HepG2 (cell line): ENCODE results near the gene FAR1. TPM values are rescaled to one million over a fixed set of nuclear protein-coding genes. Genes with fewer than 3 reads are reported as not detected.

Source experiments
- ATAC-seq: fragments of 200-7000 bp; cut with Tn5 transposase; 3 replicates; pipeline ENCODE4 v1.9.1; 2020; ENCODE audit warnings: mild to moderate bottlenecking, moderate library complexity
- BruUV-seq: library from RNA; stranded (reverse); fragments of 400-500 nt; replicated peaks from 2 replicates; lab custom pipeline; 2021; lab: Mats Ljungman, UMichigan
- CTCF ChIA-PET: fragments of 300-600 bp; formaldehyde crosslinking; extraction: SDS; loops from one replicate; lab custom pipeline; 2021; ENCODE audit warnings: low total read pairs, inconsistent platforms, low intra/inter-chr PET ratio; lab: Yijun Ruan, JAX
- POLR2A ChIA-PET: fragments of 350-600 bp; sonication (Branson Sonifier 250); formaldehyde crosslinking; loops from one replicate; lab custom pipeline; 2020; ENCODE audit warnings: antibody characterized with exemption, inconsistent platforms; lab: Yijun Ruan, JAX
- DNase-seq: peaks from one replicate; pipeline ENCODE4 v3.0.0-alpha.2; 2015; ENCODE audit warnings: low spot score
- FAIRE-seq: peaks from 3 replicates; lab custom pipeline; 2011; peaks lifted over from hg19 to GRCh38; lab: Jason Lieb, UNC
- H2AFZ ChIP-seq: one replicate; pipeline ENCODE4 v1.6.1; 2011; ENCODE audit warnings: low read length, inconsistent platforms
- H3K27ac ChIP-seq: fragments of 300-600 bp; 3 replicates; pipeline ENCODE4 v1.8.0; 2011; ENCODE audit warnings: mixed run types, mild to moderate bottlenecking, mixed read lengths, low read length, inconsistent platforms; ENCODE audit not compliant: insufficient read depth; ENCODE audit errors: extremely low read length
- H3K27me3 ChIP-seq, 2 experiments: fragments of 200-600 bp in 1 of 2; 2 replicates in 1 of 2; 3 replicates in 1 of 2; pipeline versions ENCODE4 v1.6.0 to v1.8.0; 2011; ENCODE audit warnings: low read length in 2 of 2, mild to moderate bottlenecking in 2 of 2, moderate library complexity in 2 of 2, inconsistent platforms in 1 of 2; ENCODE audit not compliant: insufficient read depth in 2 of 2, control insufficient read depth in 1 of 2
- H3K36me3 ChIP-seq, 2 experiments: fragments of 200-600 bp in 1 of 2; replicated peaks in 1 of 2; 2 replicates in 1 of 2; 3 replicates in 1 of 2; pipeline versions ENCODE4 v1.5.1 to v1.8.0; 2011; ENCODE audit warnings: low read length in 2 of 2, inconsistent platforms in 1 of 2; ENCODE audit not compliant: insufficient read depth in 2 of 2, control insufficient read depth in 1 of 2
- H3K4me1 ChIP-seq: 2 replicates; pipeline ENCODE4 v1.5.1; 2012; ENCODE audit warnings: low read length, inconsistent platforms; ENCODE audit not compliant: insufficient read depth
- H3K4me2 ChIP-seq: 2 replicates; pipeline ENCODE4 v1.6.0; 2011; ENCODE audit warnings: low read depth, low read length, inconsistent platforms
- H3K4me3 ChIP-seq, 3 experiments: fragments of 200-600 bp in 1 of 3; sonication (generic), shearing (Covaris generic) in 1 of 3; replicated peaks in 1 of 3; 2 replicates each; pipeline ENCODE4 v1.5.1; 2011 to 2016; ENCODE audit warnings: low read length in 3 of 3, inconsistent platforms in 2 of 3, low read depth in 2 of 3, mild to moderate bottlenecking in 2 of 3, control low read depth in 1 of 3, mixed read lengths in 1 of 3; ENCODE audit not compliant: insufficient read depth in 1 of 3
- H3K79me2 ChIP-seq: one replicate; pipeline ENCODE4 v1.6.1; 2011; ENCODE audit warnings: low read length, inconsistent platforms; ENCODE audit not compliant: insufficient read depth
- H3K9ac ChIP-seq: 2 replicates; pipeline ENCODE4 v1.6.0; 2011; ENCODE audit warnings: mild to moderate bottlenecking, low read depth, low read length, inconsistent platforms; ENCODE audit not compliant: insufficient read depth
- H3K9me3 ChIP-seq: 2 replicates; pipeline ENCODE4 v1.5.1; 2012; ENCODE audit warnings: mild to moderate bottlenecking, low read length
- H4K20me1 ChIP-seq: 2 replicates; pipeline ENCODE4 v1.6.0; 2011; ENCODE audit warnings: inconsistent platforms, mild to moderate bottlenecking, low read length, moderate library complexity; ENCODE audit not compliant: insufficient read depth
- AHR ChIP-seq: IDR thresholded peaks from 2 replicates; pipeline ENCODE4 v1.6.1; 2018; ENCODE audit warnings: missing genetic modification reagents, missing compliant biosample characterization
- ATAD3A ChIP-seq: sonication (generic); formaldehyde crosslinking; IDR thresholded peaks from 2 replicates; pipeline ENCODE4 v1.4.0; 2020; ENCODE audit warnings: missing genetic modification reagents
- HNF4A ChIP-seq: sonication (generic); formaldehyde crosslinking; IDR thresholded peaks from 2 replicates; pipeline ENCODE4 v1.4.0; 2020; ENCODE audit warnings: missing genetic modification reagents
- MAFK ChIP-seq, 2 experiments: IDR thresholded peaks in 1 of 2; conservative IDR thresholded peaks in 1 of 2; 2 replicates each; pipeline ENCODE4 v1.6.1; 2011; ENCODE audit warnings: improper control_type of control experiment in 2 of 2, low read length in 2 of 2
- MED1 ChIP-seq: sonication (generic); formaldehyde crosslinking; IDR thresholded peaks from 2 replicates; pipeline ENCODE4 v1.4.0; 2020; ENCODE audit warnings: missing genetic modification reagents
- SALL1 ChIP-seq: sonication (generic); formaldehyde crosslinking; IDR thresholded peaks from 2 replicates; pipeline ENCODE4 v1.8.0; 2022; ENCODE audit warnings: mild to moderate bottlenecking, missing genetic modification reagents
- XRCC5 ChIP-seq: fragments of 200-400 bp; formaldehyde crosslinking; optimal IDR thresholded peaks from 2 replicates; pipeline ENCODE3; 2017; ENCODE audit warnings: mild to moderate bottlenecking, low read length
- ZBTB3 ChIP-seq: sonication (generic); formaldehyde crosslinking; IDR thresholded peaks from 2 replicates; pipeline ENCODE4 v1.4.0; 2020; ENCODE audit warnings: low read depth, mild to moderate bottlenecking, moderate library complexity, missing genetic modification reagents, borderline replicate concordance
- ZNF33A ChIP-seq: sonication (generic); formaldehyde crosslinking; IDR thresholded peaks from 2 replicates; pipeline ENCODE4 v1.5.1; 2020; ENCODE audit warnings: missing genetic modification reagents, mild to moderate bottlenecking, moderate library complexity, borderline replicate concordance
- ZNF33B ChIP-seq: sonication (generic); formaldehyde crosslinking; IDR thresholded peaks from 2 replicates; pipeline ENCODE4 v1.5.1; 2020; ENCODE audit warnings: mild to moderate bottlenecking, missing genetic modification reagents
- ZNF614 ChIP-seq: IDR thresholded peaks from 2 replicates; pipeline ENCODE4 v1.6.1; 2018; ENCODE audit warnings: missing biosample characterization, missing genetic modification reagents, inconsistent platforms, borderline replicate concordance
- ZSCAN21 ChIP-seq: sonication (generic); formaldehyde crosslinking; IDR thresholded peaks from 2 replicates; pipeline ENCODE4 v1.8.0; 2022; ENCODE audit warnings: mild to moderate bottlenecking, missing genetic modification reagents, moderate library complexity, borderline replicate concordance
- WGBS: methylation state at CpG from one replicate; pipeline ENCODE4 v1.1.6; 2017; ENCODE audit warnings: low lambda C conversion rate; 5-methylcytosine and 5-hydroxymethylcytosine counted together
- in situ Hi-C: cut with HindIII; loops from 2 replicates; pipeline ENCODE4 v1.10.0; 2017; ENCODE audit warnings: low pct_unique_long_range_greater_than_20kb; ENCODE audit not compliant: extremely low pct_ligation_motif_present
- intact Hi-C: fragments of 100-400 bp; cut with micrococcal nuclease; formaldehyde crosslinking; loops from one replicate; pipeline ENCODE4 v1.10.0; 2022; ENCODE audit not compliant: unreplicated experiment
- polyA plus RNA-seq, 8 experiments: library from polyadenylated mRNA; depleted of rRNA in 3 of 8; stranded (reverse) in 7 of 8; unstranded in 1 of 8; fragments of >200 nt; fragmentation: Illumina TruSeq in 4 of 8; extraction: Trizol in 4 of 8; gene quantifications; 2 replicates each; pipeline versions ENCODE4 v1.2.1 to v1.2.3, GENCODE V29; 2011 to 2016; ENCODE audit warnings: low read depth in 4 of 8, missing spikeins in 1 of 8, mixed read lengths in 1 of 8; ENCODE audit not compliant: insufficient read depth in 1 of 8
- total RNA-seq, 5 experiments: library from RNA; depleted of rRNA; stranded (reverse); fragments of >200 nt; fragmentation: Illumina TruSeq; extraction: Trizol; gene quantifications; 2 replicates each; pipeline ENCODE4 v1.2.3, GENCODE V29; 2016; ENCODE audit warnings: low read depth in 1 of 5
- TF ChIP-seq, protein P1 (sequence below): sonication (generic); formaldehyde crosslinking; IDR thresholded peaks from 2 replicates; pipeline ENCODE4 v1.4.0; 2020; ENCODE audit warnings: low read depth, missing genetic modification reagents
- TF ChIP-seq, protein P2 (sequence below): IDR thresholded peaks from 2 replicates; pipeline ENCODE4 v1.6.1; 2016; ENCODE audit warnings: mild to moderate bottlenecking

FAR1 gene
- total and polyA plus RNA-seq, 2 of the 13 experiments (the other 11 are each of a cell fraction or from before 2014, with no cell fraction given) = 0.40 to 0.95 TPM

DNA sequence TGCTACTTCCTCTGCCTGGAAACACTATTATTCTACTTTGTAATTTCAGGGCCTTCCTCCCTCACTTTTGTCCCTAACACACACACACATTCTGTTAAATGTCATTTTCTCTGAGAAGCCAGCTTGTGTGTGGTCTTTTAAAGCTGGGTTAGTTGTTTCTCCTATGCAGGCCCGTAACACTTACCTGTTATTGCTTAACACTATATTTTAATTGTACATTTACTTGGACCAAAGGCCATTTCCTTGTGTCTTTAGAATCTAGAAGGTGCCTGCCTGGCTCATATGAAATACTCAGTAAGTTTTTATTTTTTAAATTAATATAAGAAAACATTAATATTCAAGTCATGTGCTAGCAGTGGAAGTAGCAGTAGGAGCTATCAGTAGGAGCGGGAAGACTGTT, 30.6 kb downstream of the FAR1 start (continued):
- no peak for TF ChIP-seq SALL1 (CRISPR knock-in tag)

DNA sequence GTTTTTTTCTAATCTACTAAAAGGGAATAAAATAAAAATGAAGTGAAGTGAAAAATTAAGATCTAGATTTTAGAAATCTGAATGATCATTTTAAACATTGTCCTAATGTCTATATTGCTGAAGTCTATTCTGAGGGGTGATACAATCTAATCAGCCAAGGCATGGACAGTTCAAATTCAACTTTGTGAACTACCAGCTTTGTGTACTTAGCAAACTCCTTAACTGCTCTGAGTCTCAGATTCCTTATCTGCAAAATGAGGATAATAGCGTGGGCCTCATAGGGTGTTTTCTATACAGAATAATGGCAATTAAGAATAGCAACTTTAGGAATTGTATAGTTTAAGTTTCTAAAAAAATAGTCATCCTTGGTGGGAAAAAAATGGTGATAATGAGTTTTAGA, 31.4 kb downstream of the FAR1 start:
- no peaks in the 10 kb centered on the region for H3K9me3 ChIP-seq
- ATAC-seq = no peak
- WGBS = 0% methylated on average over 1 of the region's 1 CpG
- FAIRE-seq = no peak
- no peaks in the 10 kb centered on the region for H3K79me2 ChIP-seq
- TF ChIP-seq MAFK (conservative IDR thresholded peaks at IDR 0.05 in 1 of 2, IDR thresholded peaks at IDR 0.05 in 1 of 2; ENCODE audit: low read length in 2 of 2) (no peak), HNF4A (CRISPR knock-in tag) (no peak), ZNF33A (CRISPR knock-in tag) (no peak), ATAD3A (CRISPR knock-in tag) (no peak), ZNF33B (no peak), ZNF614 (CRISPR knock-in tag) (no peak), ZBTB3 (no peak), XRCC5 (no peak), AHR (no peak), MED1 (CRISPR knock-in tag) (no peak), ZSCAN21 (no peak)
- TF ChIP-seq, protein P1, sequence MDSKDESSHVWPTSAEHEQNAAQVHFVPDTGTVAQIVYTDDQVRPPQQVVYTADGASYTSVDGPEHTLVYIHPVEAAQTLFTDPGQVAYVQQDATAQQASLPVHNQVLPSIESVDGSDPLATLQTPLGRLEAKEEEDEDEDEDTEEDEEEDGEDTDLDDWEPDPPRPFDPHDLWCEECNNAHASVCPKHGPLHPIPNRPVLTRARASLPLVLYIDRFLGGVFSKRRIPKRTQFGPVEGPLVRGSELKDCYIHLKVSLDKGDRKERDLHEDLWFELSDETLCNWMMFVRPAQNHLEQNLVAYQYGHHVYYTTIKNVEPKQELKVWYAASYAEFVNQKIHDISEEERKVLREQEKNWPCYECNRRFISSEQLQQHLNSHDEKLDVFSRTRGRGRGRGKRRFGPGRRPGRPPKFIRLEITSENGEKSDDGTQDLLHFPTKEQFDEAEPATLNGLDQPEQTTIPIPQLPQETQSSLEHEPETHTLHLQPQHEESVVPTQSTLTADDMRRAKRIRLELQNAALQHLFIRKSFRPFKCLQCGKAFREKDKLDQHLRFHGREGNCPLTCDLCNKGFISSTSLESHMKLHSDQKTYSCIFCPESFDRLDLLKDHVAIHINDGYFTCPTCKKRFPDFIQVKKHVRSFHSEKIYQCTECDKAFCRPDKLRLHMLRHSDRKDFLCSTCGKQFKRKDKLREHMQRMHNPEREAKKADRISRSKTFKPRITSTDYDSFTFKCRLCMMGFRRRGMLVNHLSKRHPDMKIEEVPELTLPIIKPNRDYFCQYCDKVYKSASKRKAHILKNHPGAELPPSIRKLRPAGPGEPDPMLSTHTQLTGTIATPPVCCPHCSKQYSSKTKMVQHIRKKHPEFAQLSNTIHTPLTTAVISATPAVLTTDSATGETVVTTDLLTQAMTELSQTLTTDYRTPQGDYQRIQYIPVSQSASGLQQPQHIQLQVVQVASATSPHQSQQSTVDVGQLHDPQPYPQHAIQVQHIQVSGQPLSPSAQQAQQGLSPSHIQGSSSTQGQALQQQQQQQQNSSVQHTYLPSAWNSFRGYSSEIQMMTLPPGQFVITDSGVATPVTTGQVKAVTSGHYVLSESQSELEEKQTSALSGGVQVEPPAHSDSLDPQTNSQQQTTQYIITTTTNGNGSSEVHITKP (CRISPR knock-in tag) = no peak
- TF ChIP-seq, protein P2, sequence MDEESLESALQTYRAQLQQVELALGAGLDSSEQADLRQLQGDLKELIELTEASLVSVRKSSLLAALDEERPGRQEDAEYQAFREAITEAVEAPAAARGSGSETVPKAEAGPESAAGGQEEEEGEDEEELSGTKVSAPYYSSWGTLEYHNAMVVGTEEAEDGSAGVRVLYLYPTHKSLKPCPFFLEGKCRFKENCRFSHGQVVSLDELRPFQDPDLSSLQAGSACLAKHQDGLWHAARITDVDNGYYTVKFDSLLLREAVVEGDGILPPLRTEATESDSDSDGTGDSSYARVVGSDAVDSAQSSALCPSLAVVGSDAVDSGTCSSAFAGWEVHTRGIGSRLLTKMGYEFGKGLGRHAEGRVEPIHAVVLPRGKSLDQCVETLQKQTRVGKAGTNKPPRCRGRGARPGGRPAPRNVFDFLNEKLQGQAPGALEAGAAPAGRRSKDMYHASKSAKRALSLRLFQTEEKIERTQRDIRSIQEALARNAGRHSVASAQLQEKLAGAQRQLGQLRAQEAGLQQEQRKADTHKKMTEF (CRISPR knock-in tag) = no peak
- no TSS peak for BruUV-seq
- no peaks in the 10 kb centered on the region for H4K20me1 ChIP-seq
- H3K36me3 ChIP-seq = no peaks in the 10 kb centered on the region
- in situ Hi-C loops = no loop called here
- intact Hi-C loops = no loop called here
- ChIA-PET CTCF (no interaction called here), POLR2A (no interaction called here)
- H3K27ac ChIP-seq = no peak overlapping the region
- H3K4me1 ChIP-seq = no peaks in the 10 kb centered on the region
- H3K9ac ChIP-seq = no peak overlapping the region
- H3K4me3 ChIP-seq = no peak overlapping the region
- no peak overlapping the region for H3K4me2 ChIP-seq
- no peak for DNase-seq
- H3K27me3 ChIP-seq = no peaks in the 10 kb centered on the region
- H2AFZ ChIP-seq = no peak overlapping the region
